ENCODE measurements around the gene BRIX1. TPM values are rescaled to one million over a fixed set of nuclear protein-coding genes. Genes with fewer than 3 reads are reported as not detected.
"Not testable (repeated sequence)": the region's sequence is repeated elsewhere in the genome, so short reads cannot be mapped to it uniquely, and the experiment has no call there.

The BRIX1 gene
- total and polyA plus RNA-seq, 2 donors (not counting 1 experiment from before 2014, with no cell fraction given): 42.3 to 46.9 TPM

GRCh38 chr5:34970552-34970951, 55.0 kb downstream of the BRIX1 start:
- TF ChIP-seq, protein P1, sequence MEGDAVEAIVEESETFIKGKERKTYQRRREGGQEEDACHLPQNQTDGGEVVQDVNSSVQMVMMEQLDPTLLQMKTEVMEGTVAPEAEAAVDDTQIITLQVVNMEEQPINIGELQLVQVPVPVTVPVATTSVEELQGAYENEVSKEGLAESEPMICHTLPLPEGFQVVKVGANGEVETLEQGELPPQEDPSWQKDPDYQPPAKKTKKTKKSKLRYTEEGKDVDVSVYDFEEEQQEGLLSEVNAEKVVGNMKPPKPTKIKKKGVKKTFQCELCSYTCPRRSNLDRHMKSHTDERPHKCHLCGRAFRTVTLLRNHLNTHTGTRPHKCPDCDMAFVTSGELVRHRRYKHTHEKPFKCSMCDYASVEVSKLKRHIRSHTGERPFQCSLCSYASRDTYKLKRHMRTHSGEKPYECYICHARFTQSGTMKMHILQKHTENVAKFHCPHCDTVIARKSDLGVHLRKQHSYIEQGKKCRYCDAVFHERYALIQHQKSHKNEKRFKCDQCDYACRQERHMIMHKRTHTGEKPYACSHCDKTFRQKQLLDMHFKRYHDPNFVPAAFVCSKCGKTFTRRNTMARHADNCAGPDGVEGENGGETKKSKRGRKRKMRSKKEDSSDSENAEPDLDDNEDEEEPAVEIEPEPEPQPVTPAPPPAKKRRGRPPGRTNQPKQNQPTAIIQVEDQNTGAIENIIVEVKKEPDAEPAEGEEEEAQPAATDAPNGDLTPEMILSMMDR (conservative IDR thresholded peaks at IDR 0.05 in 1 of 2, IDR thresholded peaks at IDR 0.05 in 1 of 2; ENCODE audit: low read depth in 1 of 2, low read length in 2 of 2): no peak
- TF ChIP-seq EZH2 (IDR thresholded peaks at IDR 0.05; ENCODE audit: low read length, missing control alignments): no peak
- no peaks in the 10 kb centered on the region for H3K9me3 ChIP-seq (ENCODE audit: control insufficient read depth, insufficient read depth, low read depth, low read length)
- H3K27ac ChIP-seq (ENCODE audit: insufficient read depth, low read length): no peak overlapping the region
- H2AFZ ChIP-seq (ENCODE audit: low read length): no peak overlapping the region
- no peaks in the 10 kb centered on the region for H4K20me1 ChIP-seq (ENCODE audit: control insufficient read depth, extremely low read depth, insufficient read depth, low read length)
- H3K4me3 ChIP-seq (replicated peaks in 1 of 4; ENCODE audit: control extremely low read depth in 1 of 4, insufficient read depth in 1 of 4, low read depth in 3 of 4, low read length in 4 of 4): no peak overlapping the region
- no peaks in the 10 kb centered on the region for H3K4me1 ChIP-seq (ENCODE audit: control insufficient read depth, extremely low read depth, insufficient read depth, low read length)
- no peak for DNase-seq (ENCODE audit: low read depth in 2 of 2)
- H3K9ac ChIP-seq (ENCODE audit: insufficient read depth, low read length): no peak overlapping the region
- H3K4me2 ChIP-seq (ENCODE audit: extremely low read depth, insufficient read depth, low read length): no peak overlapping the region
- H3K36me3 ChIP-seq (ENCODE audit: control insufficient read depth, insufficient read depth, low read length): no peaks in the 10 kb centered on the region
- H3K79me2 ChIP-seq (ENCODE audit: control insufficient read depth, insufficient read depth, low read length): no peaks in the 10 kb centered on the region
- no peaks in the 10 kb centered on the region for H3K27me3 ChIP-seq (ENCODE audit: control insufficient read depth, insufficient read depth, low read length)

DNA sequence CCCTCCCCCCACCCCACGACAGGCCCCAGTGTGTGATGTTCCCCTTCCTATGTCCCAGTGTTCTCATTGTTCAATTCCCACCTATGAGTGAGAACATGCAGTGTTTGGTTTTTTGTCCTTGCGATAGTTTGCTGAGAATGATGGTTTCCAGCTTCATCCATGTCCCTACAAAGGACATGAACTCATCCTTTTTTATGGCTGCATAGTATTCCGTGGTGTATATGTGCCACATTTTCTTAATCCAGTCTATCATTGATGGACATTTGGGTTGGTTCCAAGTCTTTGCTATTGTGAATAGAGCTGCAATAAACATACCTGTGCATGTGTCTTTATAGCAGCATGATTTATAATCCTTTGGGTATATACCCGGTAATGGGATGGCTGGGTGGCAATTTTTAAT, 56.1 kb downstream of the BRIX1 start:
- H3K4me1 ChIP-seq (ENCODE audit: control insufficient read depth, extremely low read depth, insufficient read depth, low read length); H3K9ac ChIP-seq (ENCODE audit: insufficient read depth, low read length); H3K79me2 ChIP-seq (ENCODE audit: control insufficient read depth, insufficient read depth, low read length); H4K20me1 ChIP-seq (ENCODE audit: control insufficient read depth, extremely low read depth, insufficient read depth, low read length); H3K4me3 ChIP-seq (replicated peaks in 1 of 4; ENCODE audit: control extremely low read depth in 1 of 4, insufficient read depth in 1 of 4, low read depth in 3 of 4, low read length in 4 of 4); H3K9me3 ChIP-seq (ENCODE audit: control insufficient read depth, insufficient read depth, low read depth, low read length); H3K36me3 ChIP-seq (ENCODE audit: control insufficient read depth, insufficient read depth, low read length); H3K4me2 ChIP-seq (ENCODE audit: extremely low read depth, insufficient read depth, low read length); H2AFZ ChIP-seq (ENCODE audit: low read length); H3K27me3 ChIP-seq (ENCODE audit: control insufficient read depth, insufficient read depth, low read length); DNase-seq (ENCODE audit: low read depth in 2 of 2); H3K27ac ChIP-seq (ENCODE audit: insufficient read depth, low read length): not testable (repeated sequence)

Other genes with a start within 250 kb of the BRIX1 start
- 0.26 and 0.33 TPM in 2 replicates for gene TTC23L, start 76.5 kb upstream of the BRIX1 start, total RNA-seq
- 0.19 and 0.24 TPM in 2 replicates for gene TTC23L, start 76.5 kb upstream of the BRIX1 start, polyA plus RNA-seq
- gene RAD1, start 207 bp upstream of the BRIX1 start, total RNA-seq: 69.6 and 123 TPM in 2 replicates
- gene RAD1, start 207 bp upstream of the BRIX1 start, polyA plus RNA-seq: 40.4 and 46.9 TPM in 2 replicates
- gene DNAJC21, start 13.8 kb downstream of the BRIX1 start, total RNA-seq: 49.8 and 64.4 TPM in 2 replicates
- gene DNAJC21, start 13.8 kb downstream of the BRIX1 start, polyA plus RNA-seq: 56.6 and 60.4 TPM in 2 replicates
- not detected in 2 replicates for gene AGXT2, start 132.2 kb downstream of the BRIX1 start, total RNA-seq
- gene AGXT2, start 132.2 kb downstream of the BRIX1 start, polyA plus RNA-seq: not detected in 2 replicates